Caco-2 (cell line): Measurements from ENCODE around the gene ASF1A. TPM values are rescaled to one million over a fixed set of nuclear protein-coding genes. Genes with fewer than 3 reads are reported as not detected.

Experiments used
- BruUV-seq: library from RNA; stranded (reverse); fragments of 400-500 nt; replicated peaks from 2 replicates; lab custom pipeline; 2021; lab: Mats Ljungman, UMichigan
- CTCF ChIA-PET: fragments of 300-600 bp; sonication (Branson Sonifier 250); formaldehyde crosslinking; loops from one replicate; lab custom pipeline; 2022; ENCODE audit warnings: antibody characterized with exemption; lab: Charles Lee
- POLR2A ChIA-PET: fragments of 300-600 bp; sonication (Branson Sonifier 250); formaldehyde crosslinking; loops from one replicate; lab custom pipeline; 2022; ENCODE audit warnings: antibody characterized with exemption; lab: Charles Lee
- DNase-seq, 2 experiments: peaks; one replicate each; pipeline versions ENCODE4 v3.0.0 to v3.0.0-alpha.2; 2020 to 2022
- H3K27me3 ChIP-seq: replicated peaks from 2 replicates; pipeline ENCODE4 v1.6.0; 2011; ENCODE audit warnings: low read length; ENCODE audit not compliant: control insufficient read depth, insufficient read depth
- H3K36me3 ChIP-seq: 2 replicates; pipeline ENCODE4 v1.5.1; 2011; ENCODE audit warnings: low read length; ENCODE audit not compliant: control insufficient read depth, insufficient read depth
- H3K4me1 ChIP-seq: fragments of 250-450 bp; sonication (Bioruptor Pico); 2 replicates; pipeline ENCODE4 v1.5.1; 2020; ENCODE audit warnings: mild to moderate bottlenecking
- H3K4me3 ChIP-seq: 2 replicates; pipeline ENCODE4 v1.5.1; 2011; ENCODE audit warnings: low read depth, mild to moderate bottlenecking, control low read depth, low read length
- H3K9me3 ChIP-seq: fragments of 250-450 bp; sonication (Bioruptor Pico); 2 replicates; pipeline ENCODE4 v1.5.1; 2020; ENCODE audit warnings: mild to moderate bottlenecking, moderate library complexity
- H3K27ac Mint-ChIP-seq: one replicate; pipeline ENCODE4 v1.8.0; 2022; ENCODE audit warnings: mixed read lengths; ENCODE audit not compliant: unreplicated experiment
- H3K27me3 Mint-ChIP-seq: one replicate; pipeline ENCODE4 v1.8.0; 2022; ENCODE audit warnings: mixed read lengths; ENCODE audit not compliant: insufficient read depth, unreplicated experiment
- H3K36me3 Mint-ChIP-seq: one replicate; pipeline ENCODE4 v1.8.0; 2022; ENCODE audit warnings: mild to moderate bottlenecking, mixed read lengths; ENCODE audit not compliant: insufficient read depth, unreplicated experiment
- H3K4me1 Mint-ChIP-seq: one replicate; pipeline ENCODE4 v1.8.0; 2022; ENCODE audit warnings: low read depth, mixed read lengths; ENCODE audit not compliant: unreplicated experiment
- H3K4me3 Mint-ChIP-seq: one replicate; pipeline ENCODE4 v1.8.0; 2022; ENCODE audit warnings: mild to moderate bottlenecking, moderate library complexity, mixed read lengths; ENCODE audit not compliant: unreplicated experiment
- H3K9me3 Mint-ChIP-seq: one replicate; pipeline ENCODE4 v1.8.0; 2022; ENCODE audit warnings: mixed read lengths; ENCODE audit not compliant: unreplicated experiment
- CTCF ChIP-seq, 2 experiments: fragments of 200-600 bp in 1 of 2; IDR thresholded peaks; 1 replicate in 1 of 2; 2 replicates in 1 of 2; pipeline versions ENCODE4 v1.5.1 to v1.8.0; 2011 to 2022; ENCODE audit warnings: antibody characterized with exemption in 1 of 2, control low read depth in 1 of 2, inconsistent platforms in 1 of 2, low read depth in 1 of 2, low read length in 1 of 2, mild to moderate bottlenecking in 1 of 2, moderate library complexity in 1 of 2; ENCODE audit not compliant: insufficient read depth in 1 of 2, severe bottlenecking in 1 of 2, unreplicated experiment in 1 of 2
- intact Hi-C: fragments of 100-400 bp; cut with micrococcal nuclease; formaldehyde crosslinking; loops from one replicate; pipeline ENCODE4 v1.10.0; 2022; ENCODE audit not compliant: unreplicated experiment
- total RNA-seq: library from RNA; stranded (reverse); gene quantifications from 2 replicates; pipeline ENCODE4 v1.2.3, GENCODE V29; 2022

ASF1A gene
- total RNA-seq, 1 experiment from 2014 or later = 21.9 TPM

GRCh38 chr6:118952683-118953082 is 58.7 kb downstream of the ASF1A start:
- H3K4me1 Mint-ChIP-seq = no peaks in the 10 kb centered on the region
- Histone ChIP-seq H3K4me1 (no peaks in the 10 kb centered on the region), H3K36me3 (no peaks in the 10 kb centered on the region), H3K9me3 (no peaks in the 10 kb centered on the region), H3K4me3 (no peak overlapping the region), H3K27me3 (no peaks in the 10 kb centered on the region)
- BruUV-seq = no TSS peak
- CTCF ChIA-PET = interaction anchor here (1.7 kb wide), 1 partner anchor 158 kb away, joined by 6 read pairs; no protein-coding TSS in a partner anchor
- no peaks in the 10 kb centered on the region for H3K36me3 Mint-ChIP-seq
- TF ChIP-seq CTCF (IDR thresholded peaks at IDR 0.05; ENCODE audit: insufficient read depth in 1 of 2, low read depth in 1 of 2, low read length in 1 of 2, severe bottlenecking in 1 of 2, unreplicated experiment in 1 of 2) = no peak
- H3K4me3 Mint-ChIP-seq = no peak overlapping the region
- H3K27ac Mint-ChIP-seq = no peak overlapping the region
- POLR2A ChIA-PET = no interaction called here
- no peak for DNase-seq
- intact Hi-C loops = no loop called here
- peaks cover under 1% of the 10 kb centered on the region for H3K9me3 Mint-ChIP-seq
- H3K27me3 Mint-ChIP-seq = no peaks in the 10 kb centered on the region

- Histone ChIP-seq H3K36me3 (no peaks in the 10 kb centered on the region), H3K9me3 (no peaks in the 10 kb centered on the region), H3K4me1 (no peaks in the 10 kb centered on the region), H3K27me3 (no peaks in the 10 kb centered on the region), H3K4me3 (no peak overlapping the region)
- Mint-ChIP-seq H3K27ac (no peak overlapping the region), H3K36me3 (no peaks in the 10 kb centered on the region), H3K27me3 (no peaks in the 10 kb centered on the region), H3K4me1 (no peaks in the 10 kb centered on the region), H3K9me3 (no peaks in the 10 kb centered on the region), H3K4me3 (no peak overlapping the region)
- CTCF ChIA-PET = interaction anchor here (1.7 kb wide), 1 partner anchor 157 kb away, joined by 6 read pairs; no protein-coding TSS in a partner anchor
- intact Hi-C loops = no loop called here
- no peak for DNase-seq
- no peak for TF ChIP-seq CTCF (IDR thresholded peaks at IDR 0.05; ENCODE audit: insufficient read depth in 1 of 2, low read depth in 1 of 2, low read length in 1 of 2, severe bottlenecking in 1 of 2, unreplicated experiment in 1 of 2)
- POLR2A ChIA-PET = no interaction called here
- BruUV-seq = no TSS peak
These were observed 59.4 kb downstream of the ASF1A start for GRCh38 chr6:118953391-118953790.

Other genes with a start within 250 kb of the ASF1A start
- 0.29 and 0.46 TPM in 2 replicates for gene CEP85L, start 242.6 kb upstream of the ASF1A start, total RNA-seq
- gene MCM9, start 41.0 kb downstream of the ASF1A start, total RNA-seq = 13.4 and 14.4 TPM in 2 replicates
- 10.8 and 11.2 TPM in 2 replicates for gene FAM184A, start 184.5 kb downstream of the ASF1A start, total RNA-seq